HCT116 (cell line): ENCODE data around the gene FNDC3A.

ENCODE experiments used
- EGR1 ChIP-seq: IDR thresholded peaks from 2 replicates; pipeline ENCODE4 v1.6.1; 2012; ENCODE audit warnings: low read depth
- ELF1 ChIP-seq: IDR thresholded peaks from 2 replicates; pipeline ENCODE4 v1.6.1; 2012; ENCODE audit warnings: low read depth, borderline replicate concordance
- EZH2 ChIP-seq: fragments of 200-600 bp; sonication (generic); IDR thresholded peaks from 2 replicates; pipeline ENCODE4 v1.6.1; 2017; ENCODE audit warnings: antibody characterized with exemption, mixed run types
- FOSL1 ChIP-seq: IDR thresholded peaks from 2 replicates; pipeline ENCODE4 v1.6.1; 2012; ENCODE audit warnings: low read depth
- POLR2A ChIP-seq: IDR thresholded peaks from 2 replicates; pipeline ENCODE4 v1.7.0; 2011; ENCODE audit warnings: borderline replicate concordance; ENCODE audit not compliant: insufficient read depth, insufficient read length; ENCODE audit errors: extremely low read depth
- RAD21 ChIP-seq: IDR thresholded peaks from 2 replicates; pipeline ENCODE4 v1.6.1; 2012; ENCODE audit warnings: low read depth, mild to moderate bottlenecking
- ZFX ChIP-seq: fragments of 450-650 bp; IDR thresholded peaks from 2 replicates; pipeline ENCODE4 v1.6.1; 2017
- TF ChIP-seq, protein P1 (sequence below), 3 experiments: fragments of 200-600 bp in 1 of 3; sonication (generic) in 1 of 3; IDR thresholded peaks in 2 of 3; conservative IDR thresholded peaks in 1 of 3; 2 replicates each; pipeline ENCODE4 v1.5.1; 2012 to 2017; ENCODE audit warnings: low read depth in 2 of 3, low read length in 2 of 3, antibody characterized with exemption in 1 of 3, borderline replicate concordance in 1 of 3, control low read depth in 1 of 3, mild to moderate bottlenecking in 1 of 3, mixed read lengths in 1 of 3, mixed run types in 1 of 3, moderate library complexity in 1 of 3; ENCODE audit not compliant: insufficient read depth in 1 of 3
- TF ChIP-seq, protein P2 (sequence below): IDR thresholded peaks from 2 replicates; pipeline ENCODE4 v1.6.1; 2012; ENCODE audit warnings: low read depth
- TF ChIP-seq, protein P3 (sequence below): IDR thresholded peaks from 2 replicates; pipeline ENCODE4 v1.6.1; 2012
- TF ChIP-seq, protein P4 (sequence below): IDR thresholded peaks from 2 replicates; pipeline ENCODE4 v1.6.1; 2012

DNA sequence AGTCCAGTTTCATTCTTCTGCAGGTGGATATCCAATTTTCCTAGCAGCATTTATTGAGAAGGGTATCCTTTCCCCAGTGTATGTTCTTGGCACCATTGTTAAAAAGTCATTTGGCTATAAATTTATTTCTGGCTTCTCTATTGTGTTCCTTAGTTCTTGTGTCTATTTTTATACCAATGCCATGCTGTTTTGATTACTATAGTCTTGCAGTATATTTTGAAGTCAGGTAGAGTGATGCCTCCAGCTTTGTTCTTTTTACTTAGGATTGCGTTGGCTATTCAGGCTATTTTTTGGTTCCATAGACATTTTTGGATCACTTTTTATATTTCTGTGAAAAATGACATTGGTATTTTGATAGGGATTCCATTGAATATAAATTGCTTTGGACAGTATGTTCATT lies 172.7 kb downstream of the FNDC3A start:
- TF ChIP-seq EGR1, result no peak
- TF ChIP-seq, protein P1, sequence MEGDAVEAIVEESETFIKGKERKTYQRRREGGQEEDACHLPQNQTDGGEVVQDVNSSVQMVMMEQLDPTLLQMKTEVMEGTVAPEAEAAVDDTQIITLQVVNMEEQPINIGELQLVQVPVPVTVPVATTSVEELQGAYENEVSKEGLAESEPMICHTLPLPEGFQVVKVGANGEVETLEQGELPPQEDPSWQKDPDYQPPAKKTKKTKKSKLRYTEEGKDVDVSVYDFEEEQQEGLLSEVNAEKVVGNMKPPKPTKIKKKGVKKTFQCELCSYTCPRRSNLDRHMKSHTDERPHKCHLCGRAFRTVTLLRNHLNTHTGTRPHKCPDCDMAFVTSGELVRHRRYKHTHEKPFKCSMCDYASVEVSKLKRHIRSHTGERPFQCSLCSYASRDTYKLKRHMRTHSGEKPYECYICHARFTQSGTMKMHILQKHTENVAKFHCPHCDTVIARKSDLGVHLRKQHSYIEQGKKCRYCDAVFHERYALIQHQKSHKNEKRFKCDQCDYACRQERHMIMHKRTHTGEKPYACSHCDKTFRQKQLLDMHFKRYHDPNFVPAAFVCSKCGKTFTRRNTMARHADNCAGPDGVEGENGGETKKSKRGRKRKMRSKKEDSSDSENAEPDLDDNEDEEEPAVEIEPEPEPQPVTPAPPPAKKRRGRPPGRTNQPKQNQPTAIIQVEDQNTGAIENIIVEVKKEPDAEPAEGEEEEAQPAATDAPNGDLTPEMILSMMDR (IDR thresholded peaks at IDR 0.05 in 2 of 3, conservative IDR thresholded peaks at IDR 0.05 in 1 of 3; ENCODE audit: borderline replicate concordance in 1 of 3, insufficient read depth in 1 of 3, low read depth in 2 of 3, low read length in 2 of 3), result no peak
- TF ChIP-seq POLR2A, result no peak
- TF ChIP-seq EZH2, result no peak
- no peak for TF ChIP-seq FOSL1
- TF ChIP-seq, protein P2, sequence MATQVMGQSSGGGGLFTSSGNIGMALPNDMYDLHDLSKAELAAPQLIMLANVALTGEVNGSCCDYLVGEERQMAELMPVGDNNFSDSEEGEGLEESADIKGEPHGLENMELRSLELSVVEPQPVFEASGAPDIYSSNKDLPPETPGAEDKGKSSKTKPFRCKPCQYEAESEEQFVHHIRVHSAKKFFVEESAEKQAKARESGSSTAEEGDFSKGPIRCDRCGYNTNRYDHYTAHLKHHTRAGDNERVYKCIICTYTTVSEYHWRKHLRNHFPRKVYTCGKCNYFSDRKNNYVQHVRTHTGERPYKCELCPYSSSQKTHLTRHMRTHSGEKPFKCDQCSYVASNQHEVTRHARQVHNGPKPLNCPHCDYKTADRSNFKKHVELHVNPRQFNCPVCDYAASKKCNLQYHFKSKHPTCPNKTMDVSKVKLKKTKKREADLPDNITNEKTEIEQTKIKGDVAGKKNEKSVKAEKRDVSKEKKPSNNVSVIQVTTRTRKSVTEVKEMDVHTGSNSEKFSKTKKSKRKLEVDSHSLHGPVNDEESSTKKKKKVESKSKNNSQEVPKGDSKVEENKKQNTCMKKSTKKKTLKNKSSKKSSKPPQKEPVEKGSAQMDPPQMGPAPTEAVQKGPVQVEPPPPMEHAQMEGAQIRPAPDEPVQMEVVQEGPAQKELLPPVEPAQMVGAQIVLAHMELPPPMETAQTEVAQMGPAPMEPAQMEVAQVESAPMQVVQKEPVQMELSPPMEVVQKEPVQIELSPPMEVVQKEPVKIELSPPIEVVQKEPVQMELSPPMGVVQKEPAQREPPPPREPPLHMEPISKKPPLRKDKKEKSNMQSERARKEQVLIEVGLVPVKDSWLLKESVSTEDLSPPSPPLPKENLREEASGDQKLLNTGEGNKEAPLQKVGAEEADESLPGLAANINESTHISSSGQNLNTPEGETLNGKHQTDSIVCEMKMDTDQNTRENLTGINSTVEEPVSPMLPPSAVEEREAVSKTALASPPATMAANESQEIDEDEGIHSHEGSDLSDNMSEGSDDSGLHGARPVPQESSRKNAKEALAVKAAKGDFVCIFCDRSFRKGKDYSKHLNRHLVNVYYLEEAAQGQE, result no peak
- TF ChIP-seq, protein P3, sequence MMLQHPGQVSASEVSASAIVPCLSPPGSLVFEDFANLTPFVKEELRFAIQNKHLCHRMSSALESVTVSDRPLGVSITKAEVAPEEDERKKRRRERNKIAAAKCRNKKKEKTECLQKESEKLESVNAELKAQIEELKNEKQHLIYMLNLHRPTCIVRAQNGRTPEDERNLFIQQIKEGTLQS, result no peak
- no peak for TF ChIP-seq ZFX
- no peak for TF ChIP-seq RAD21
- TF ChIP-seq ELF1, result no peak
- TF ChIP-seq, protein P4, sequence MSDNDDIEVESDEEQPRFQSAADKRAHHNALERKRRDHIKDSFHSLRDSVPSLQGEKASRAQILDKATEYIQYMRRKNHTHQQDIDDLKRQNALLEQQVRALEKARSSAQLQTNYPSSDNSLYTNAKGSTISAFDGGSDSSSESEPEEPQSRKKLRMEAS, result no peak
